ENCODE measurements around the gene TBCCD1. TPM values are rescaled to one million over a fixed set of nuclear protein-coding genes. Genes with fewer than 3 reads are reported as not detected.

TBCCD1 gene
- total and polyA plus RNA-seq, 2 experiments from 2014 or later = 5.8 to 16.7 TPM

GRCh38 chr3:186564586-186564985 is 2.6 kb downstream of the TBCCD1 start:
- Histone ChIP-seq H3K27me3 (ENCODE audit: insufficient read depth) (no peaks in the 10 kb centered on the region), H3K27ac (ENCODE audit: low read depth) (no peak overlapping the region), H3K4me1 (ENCODE audit: insufficient read depth) (peaks cover 15% of the 10 kb centered on the region), H3K36me3 (ENCODE audit: insufficient read depth) (peaks cover 5% of the 10 kb centered on the region; the same call in 1 of the 2 replicates), H3K9me2 (ENCODE audit: insufficient read depth) (no peaks in the 10 kb centered on the region), H2AFZ (no peak overlapping the region), H3K4me3 (no peak overlapping the region), H3K79me2 (replicated peaks; ENCODE audit: insufficient read depth) (peaks cover 4% of the 10 kb centered on the region; the same call in 1 of the 2 replicates), H3K4me2 (no peak overlapping the region), H3F3A (replicated peaks; ENCODE audit: low read depth) (peaks cover 2% of the 10 kb centered on the region; the same call in 1 of the 2 replicates), H4K20me1 (replicated peaks; ENCODE audit: insufficient read depth) (0 out of 2 replicates have a peak, but pooled peaks cover 10% of the 10 kb centered on the region)
- Mint-ChIP-seq H3K4me3 (no peak overlapping the region), H3K4me1 (peaks cover 15% of the 10 kb centered on the region), H3K9me3 (no peaks in the 10 kb centered on the region), H3K27ac (no peak overlapping the region), H3K36me3 (ENCODE audit: low read depth) (no peaks in the 10 kb centered on the region), H3K27me3 (ENCODE audit: insufficient read depth, low read depth, poor library complexity) (no peaks in the 10 kb centered on the region)
- ATAC-seq (no peak), DNase-seq (ENCODE audit: low spot score) (no peak)
- TF ChIP-seq REST (IDR thresholded peaks at IDR 0.05; ENCODE audit: unreplicated experiment) (no peak), ZNF114 (CRISPR knock-in tag; IDR thresholded peaks at IDR 0.05) (no peak), JUNB (IDR thresholded peaks at IDR 0.05; ENCODE audit: unreplicated experiment) (no peak), NANOG (IDR thresholded peaks at IDR 0.05; ENCODE audit: borderline replicate concordance) (no peak), CTCF (conservative IDR thresholded peaks at IDR 0.05; ENCODE audit: low read depth in 2 of 2) (no peak), STAT1 (IDR thresholded peaks at IDR 0.05; ENCODE audit: unreplicated experiment) (no peak), POLR2AphosphoS5 (IDR thresholded peaks at IDR 0.05; ENCODE audit: low read depth) (no peak), EZH2phosphoT487 (IDR thresholded peaks at IDR 0.05; ENCODE audit: unreplicated experiment) (no peak), ZNF462 (CRISPR knock-in tag; IDR thresholded peaks at IDR 0.05) (no peak), EZH2 (IDR thresholded peaks at IDR 0.05; ENCODE audit: low read depth, unreplicated experiment) (no peak), ETS1 (IDR thresholded peaks at IDR 0.05) (no peak), CREB1 (CRISPR knock-in tag; IDR thresholded peaks at IDR 0.05; ENCODE audit: low read depth) (no peak), ZNF331 (CRISPR knock-in tag; IDR thresholded peaks at IDR 0.05; ENCODE audit: low read depth) (no peak)

All from GM23338 (cell line).